Hematopoietic multipotent progenitor cell treated with erythropoietin and hydrocortisone succinate and interleukin-3 and kit ligand, for 8 days (in vitro differentiated cells): ENCODE data around the gene UQCRC1.
"Not testable (repeated sequence)": the region's sequence is repeated elsewhere in the genome, so short reads cannot be mapped to it uniquely, and the experiment has no call there.

Experiments
- DNase-seq: peaks from one replicate; pipeline ENCODE4 v3.0.0-alpha.2; 2015

UQCRC1 gene

DNA sequence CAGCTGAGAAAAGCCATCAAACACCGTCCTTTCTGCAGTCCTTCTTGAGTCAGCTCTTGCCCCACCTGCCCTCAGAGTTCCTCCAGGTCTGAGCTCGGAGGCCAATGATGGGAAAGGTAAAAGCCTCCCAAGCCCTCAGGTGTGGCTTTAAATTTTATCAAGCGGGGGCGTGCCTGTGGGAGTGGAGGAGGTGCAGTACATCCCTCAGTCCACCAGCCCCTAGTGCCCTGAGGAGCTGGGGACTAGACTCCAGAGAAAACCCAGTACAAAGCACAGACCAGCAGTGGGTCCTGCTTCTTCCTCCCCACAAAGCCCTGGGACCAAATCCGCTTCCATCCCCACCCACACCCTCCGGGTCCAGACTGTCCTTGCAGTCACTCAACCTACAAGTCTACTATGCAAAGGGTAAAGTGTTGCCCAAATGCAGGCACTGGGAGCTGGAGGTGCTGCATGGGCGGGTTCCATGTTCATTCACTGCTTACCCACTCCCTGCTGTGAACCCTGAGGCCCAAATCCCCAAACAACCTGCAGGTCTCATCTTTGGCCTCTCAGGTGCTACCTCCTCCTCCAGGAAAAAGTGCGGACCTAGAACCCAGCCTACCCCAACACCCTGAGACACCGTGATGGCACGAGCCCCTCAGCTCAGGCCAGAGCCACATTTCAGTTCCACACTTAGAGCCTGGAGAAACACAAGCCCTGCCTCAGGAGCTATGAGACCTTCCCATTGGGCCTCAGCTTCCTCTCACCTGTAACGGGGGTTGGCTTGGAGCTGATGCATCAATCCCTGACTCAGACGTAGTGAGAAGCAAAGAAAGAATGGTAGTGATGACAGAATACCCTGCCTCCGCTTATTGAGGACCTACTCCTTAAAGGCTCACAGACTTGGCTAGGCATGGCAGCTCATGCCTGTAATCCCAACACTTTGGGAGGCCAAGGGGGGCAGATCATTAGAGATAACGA lies 55.3 kb downstream of the UQCRC1 start:
- DNase-seq, result no peak

DNA sequence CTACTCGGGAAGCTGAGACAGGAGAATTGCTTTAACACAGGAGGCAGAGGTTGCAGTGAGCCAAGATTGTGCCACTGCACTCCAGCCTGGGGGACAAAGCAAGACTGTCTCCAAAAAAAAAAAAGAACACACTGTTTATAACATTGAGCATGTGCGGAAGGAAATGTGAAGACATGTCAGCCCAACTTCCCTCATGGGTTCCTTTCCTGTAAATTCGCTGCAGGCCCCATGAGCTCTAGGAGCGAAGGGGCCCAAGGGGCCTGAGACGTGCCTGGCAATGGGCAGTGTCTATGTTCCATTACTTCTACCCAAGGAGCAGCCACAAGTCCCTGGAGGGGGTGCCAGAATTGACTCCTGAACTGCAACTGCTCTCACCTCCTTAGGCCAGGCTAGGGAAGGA lies 56.1 kb downstream of the UQCRC1 start:
- DNase-seq, result no peak

GRCh38 chr3:48552111-48552951 lies 57.1 kb downstream of the UQCRC1 start:
- no peak for DNase-seq

- DNase-seq, result not testable (repeated sequence)
Observed at GRCh38 chr3:48551651-48552050, 57.8 kb downstream of the UQCRC1 start.
